Mesothelial cell of epicardium (in vitro differentiated cells): ENCODE measurements around the gene EEF1A2. TPM values are rescaled to one million over a fixed set of nuclear protein-coding genes. Genes with fewer than 3 reads are reported as not detected.

ENCODE experiments used
- DNase-seq, 2 experiments: peaks; one replicate each; pipeline ENCODE4 v3.0.0; 2021; ENCODE audit warnings: low spot score in 2 of 2; ENCODE audit not compliant: unreplicated experiment in 2 of 2
- H3K27ac Mint-ChIP-seq: 2 replicates; pipeline ENCODE4 v1.8.0; 2021; ENCODE audit warnings: mixed read lengths
- H3K27me3 Mint-ChIP-seq: 2 replicates; pipeline ENCODE4 v1.8.0; 2021; ENCODE audit warnings: low read depth, mixed read lengths
- H3K36me3 Mint-ChIP-seq: 2 replicates; pipeline ENCODE4 v1.8.0; 2021; ENCODE audit warnings: mixed read lengths
- H3K4me1 Mint-ChIP-seq: 2 replicates; pipeline ENCODE4 v1.8.0; 2021; ENCODE audit warnings: mixed read lengths
- H3K4me3 Mint-ChIP-seq: 2 replicates; pipeline ENCODE4 v1.8.0; 2021; ENCODE audit warnings: mild to moderate bottlenecking, moderate library complexity, mixed read lengths
- H3K9me3 Mint-ChIP-seq: 2 replicates; pipeline ENCODE4 v1.8.0; 2021; ENCODE audit warnings: mixed read lengths
- total RNA-seq: library from RNA; stranded (reverse); gene quantifications from 3 replicates; pipeline ENCODE4 v1.2.1, GENCODE V29; 2021
- TF ChIP-seq, protein P1 (sequence below): fragments of 200-600 bp; sonication (generic); IDR thresholded peaks from one replicate; pipeline ENCODE4 v1.5.0; 2021; ENCODE audit warnings: antibody characterized with exemption; ENCODE audit not compliant: unreplicated experiment

The EEF1A2 gene
- 14.4 to 15.6 TPM (median 14.6 TPM) in 3 replicates for total RNA-seq

DNA sequence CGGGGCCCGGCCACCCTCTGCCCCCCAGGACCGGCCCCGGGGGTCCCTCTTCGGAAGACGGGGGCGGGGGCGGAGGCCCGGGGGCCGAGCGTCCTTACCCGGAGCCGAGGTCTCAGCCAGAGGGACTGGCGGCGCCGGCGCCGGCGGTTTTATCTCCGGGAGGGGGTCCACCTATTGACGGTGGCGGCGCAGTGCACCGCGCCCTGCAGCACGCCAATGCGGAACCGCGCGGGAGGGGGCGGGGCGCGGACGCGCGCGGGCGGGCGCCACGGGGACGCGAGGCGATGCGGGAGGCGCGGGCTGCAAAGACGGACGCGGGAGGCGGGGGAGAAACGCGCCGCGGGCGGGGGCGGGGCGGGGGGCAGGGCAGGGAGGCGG, at the start of gene EEF1A2:
Gene EEF1A2 (minus strand): TSS at position 124 of the 378 bp plus-strand sequence. CDS start 1,320 bp downstream, outside the sequence.
- Mint-ChIP-seq H3K4me3 (peak within 1 kb of the TSS; percentile 43), H3K27me3 (peaks cover 51% of the 10 kb centered on the region), H3K4me1 (peaks cover 4% of the 10 kb centered on the region), H3K36me3 (no peaks in the 10 kb centered on the region), H3K27ac (no peak within 1 kb of the TSS), H3K9me3 (peaks cover under 1% of the 10 kb centered on the region)
- no peak for DNase-seq
- TF ChIP-seq, protein P1, sequence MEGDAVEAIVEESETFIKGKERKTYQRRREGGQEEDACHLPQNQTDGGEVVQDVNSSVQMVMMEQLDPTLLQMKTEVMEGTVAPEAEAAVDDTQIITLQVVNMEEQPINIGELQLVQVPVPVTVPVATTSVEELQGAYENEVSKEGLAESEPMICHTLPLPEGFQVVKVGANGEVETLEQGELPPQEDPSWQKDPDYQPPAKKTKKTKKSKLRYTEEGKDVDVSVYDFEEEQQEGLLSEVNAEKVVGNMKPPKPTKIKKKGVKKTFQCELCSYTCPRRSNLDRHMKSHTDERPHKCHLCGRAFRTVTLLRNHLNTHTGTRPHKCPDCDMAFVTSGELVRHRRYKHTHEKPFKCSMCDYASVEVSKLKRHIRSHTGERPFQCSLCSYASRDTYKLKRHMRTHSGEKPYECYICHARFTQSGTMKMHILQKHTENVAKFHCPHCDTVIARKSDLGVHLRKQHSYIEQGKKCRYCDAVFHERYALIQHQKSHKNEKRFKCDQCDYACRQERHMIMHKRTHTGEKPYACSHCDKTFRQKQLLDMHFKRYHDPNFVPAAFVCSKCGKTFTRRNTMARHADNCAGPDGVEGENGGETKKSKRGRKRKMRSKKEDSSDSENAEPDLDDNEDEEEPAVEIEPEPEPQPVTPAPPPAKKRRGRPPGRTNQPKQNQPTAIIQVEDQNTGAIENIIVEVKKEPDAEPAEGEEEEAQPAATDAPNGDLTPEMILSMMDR: no peak

DNA sequence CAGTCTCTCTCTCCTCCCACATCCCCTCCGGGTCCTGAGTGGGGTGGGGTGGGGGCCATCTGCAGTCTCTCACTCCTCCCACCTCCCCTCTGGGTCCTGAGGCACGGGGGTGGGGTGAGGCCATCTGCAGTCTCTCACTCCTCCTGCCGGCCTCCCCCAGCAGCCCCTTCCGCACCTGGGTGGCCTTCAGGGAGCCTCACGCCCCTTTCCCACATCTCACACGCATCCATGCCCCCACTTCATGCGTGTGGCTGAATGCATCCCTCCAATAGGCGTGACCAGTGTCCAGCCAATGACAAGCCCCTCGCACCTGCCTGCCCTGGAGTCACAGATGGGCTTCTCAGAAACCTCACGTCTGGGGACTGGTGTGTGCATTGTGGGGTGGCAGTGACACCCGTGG, 49.7 kb upstream of the EEF1A2 start:
- no peaks in the 10 kb centered on the region for H3K36me3 Mint-ChIP-seq
- no peak overlapping the region for H3K27ac Mint-ChIP-seq
- H3K9me3 Mint-ChIP-seq: no peaks in the 10 kb centered on the region
- TF ChIP-seq, protein P1: no peak
- no peak overlapping the region for H3K4me3 Mint-ChIP-seq
- H3K4me1 Mint-ChIP-seq: no peaks in the 10 kb centered on the region
- DNase-seq: no peak
- peaks cover 15% of the 10 kb centered on the region for H3K27me3 Mint-ChIP-seq

DNA sequence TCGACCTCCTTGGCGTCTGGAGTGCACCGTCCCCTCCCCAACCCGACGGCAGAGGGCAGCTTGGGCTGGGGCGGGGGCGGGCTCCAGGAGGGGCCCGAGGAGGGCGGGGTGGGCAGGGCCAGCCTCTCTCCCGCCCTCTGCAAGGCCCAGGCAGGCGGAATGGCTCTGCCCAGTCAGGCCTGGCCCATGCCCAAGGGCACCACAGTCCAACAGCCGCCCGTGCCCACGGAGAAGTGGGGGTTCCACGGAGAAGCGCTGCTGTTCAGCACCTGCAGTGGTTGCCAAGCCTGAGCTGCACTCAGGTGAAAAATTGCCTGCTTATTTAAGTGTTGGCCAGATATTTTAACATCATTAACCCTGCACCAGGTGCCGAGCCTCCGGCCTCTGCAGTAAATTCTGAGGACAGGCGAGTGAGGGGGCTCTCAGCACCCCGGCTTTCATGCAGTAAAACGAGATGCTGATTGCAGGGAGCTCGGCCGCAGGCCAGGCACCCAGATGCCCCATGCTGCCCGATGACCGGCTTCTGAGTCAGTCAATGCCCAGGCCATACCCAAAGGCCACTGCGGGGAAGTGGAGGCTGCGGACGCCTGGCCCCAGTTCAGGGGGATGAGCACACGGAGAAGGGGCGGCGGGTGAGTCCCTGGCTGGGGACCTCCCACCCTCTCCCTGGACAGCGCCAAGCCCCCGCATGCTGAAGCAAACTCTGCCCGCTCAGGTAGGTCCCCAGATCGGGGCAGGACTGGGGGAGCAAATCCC, 49.0 kb upstream of the EEF1A2 start, which contains the start of gene SRMS:
Gene SRMS (minus strand): TSS at position 25 of the 756 bp plus-strand sequence. CDS start 286 bp downstream, outside the sequence.
- no peak within 1 kb of the TSS for H3K4me3 Mint-ChIP-seq
- H3K27ac Mint-ChIP-seq: no peak within 1 kb of the TSS
- TF ChIP-seq, protein P1: no peak
- no peaks in the 10 kb centered on the region for H3K36me3 Mint-ChIP-seq
- DNase-seq: no peak
- H3K9me3 Mint-ChIP-seq: no peaks in the 10 kb centered on the region
- H3K27me3 Mint-ChIP-seq: peaks cover 15% of the 10 kb centered on the region
- no peaks in the 10 kb centered on the region for H3K4me1 Mint-ChIP-seq

DNA sequence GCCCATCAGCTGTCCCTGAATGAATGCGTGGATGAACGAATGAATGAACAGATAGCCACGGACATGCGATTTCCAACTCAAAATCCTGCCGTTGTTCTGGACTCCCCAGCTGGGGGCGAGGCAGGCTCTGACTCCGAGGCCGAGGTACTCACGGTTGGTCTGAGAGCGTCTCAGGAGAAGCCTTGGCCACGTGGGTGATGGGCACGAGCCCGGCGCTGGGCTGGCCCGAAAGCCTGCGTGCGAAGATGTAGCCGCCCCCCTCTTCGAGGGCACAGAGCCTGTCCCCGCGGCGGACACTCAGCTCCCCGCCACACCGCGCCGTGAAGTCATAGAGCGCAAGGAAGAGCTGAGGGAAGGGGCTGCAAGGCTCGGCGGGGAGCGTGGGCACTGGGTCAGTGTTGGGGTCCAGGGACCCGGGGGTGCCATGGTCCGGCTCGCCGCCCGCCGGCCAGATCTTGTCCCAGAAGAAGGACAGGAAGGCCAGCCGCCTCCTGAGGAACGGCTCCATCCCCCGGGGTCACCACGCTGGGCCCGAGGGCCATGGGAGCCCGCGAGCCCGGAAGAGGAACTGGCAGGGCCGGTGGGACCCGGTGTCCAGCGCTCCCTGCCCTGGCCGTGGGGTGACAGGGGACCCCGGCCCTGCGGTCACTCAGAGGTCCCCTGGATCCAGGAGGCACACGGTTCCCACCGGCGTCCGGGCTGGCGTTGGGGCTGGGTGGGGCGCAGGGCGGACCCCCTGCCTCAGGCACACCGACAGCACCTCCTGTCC, 48.3 kb upstream of the EEF1A2 start:
- Mint-ChIP-seq H3K27ac (no peak overlapping the region), H3K4me3 (no peak overlapping the region), H3K9me3 (no peaks in the 10 kb centered on the region), H3K36me3 (no peaks in the 10 kb centered on the region), H3K27me3 (peaks cover 15% of the 10 kb centered on the region), H3K4me1 (no peaks in the 10 kb centered on the region)
- TF ChIP-seq, protein P1: no peak
- no peak for DNase-seq

DNA sequence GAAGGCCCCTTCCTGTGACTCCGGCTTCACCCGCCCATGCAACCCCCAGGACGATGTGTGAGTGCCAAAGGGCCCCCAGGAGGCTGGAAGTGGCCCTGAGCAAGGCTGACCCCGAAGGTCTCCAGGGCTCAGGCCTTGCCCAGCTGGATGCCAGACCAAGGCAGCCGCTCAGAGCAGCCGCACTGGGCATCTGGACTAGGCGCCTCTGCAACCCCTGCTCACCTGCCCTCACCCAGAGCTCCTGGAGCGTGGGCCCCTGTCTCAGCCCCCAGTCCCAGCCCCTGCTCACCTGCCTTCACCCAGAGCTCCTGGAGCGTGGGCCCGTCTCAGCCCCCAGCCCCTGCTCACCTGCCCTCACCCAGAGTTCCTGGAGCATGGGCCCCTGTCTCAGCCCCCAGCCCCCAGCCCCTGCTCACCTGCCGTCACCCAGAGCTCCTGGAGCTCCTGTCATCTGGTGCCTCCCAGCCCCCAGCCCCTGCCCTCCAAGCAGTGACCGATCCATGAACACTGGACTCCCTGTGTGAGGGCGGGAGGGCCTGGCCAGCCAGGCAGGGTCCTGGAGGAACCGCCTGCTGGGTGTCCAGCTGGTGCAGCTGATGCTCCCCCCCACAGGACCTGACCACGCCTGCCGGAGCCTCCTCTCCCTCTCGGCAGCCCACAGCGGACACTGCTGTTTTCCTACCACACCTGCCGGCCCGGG, 47.5 kb upstream of the EEF1A2 start:
- Mint-ChIP-seq H3K4me1 (no peaks in the 10 kb centered on the region), H3K27me3 (peaks cover 15% of the 10 kb centered on the region), H3K4me3 (no peak overlapping the region), H3K9me3 (no peaks in the 10 kb centered on the region), H3K27ac (no peak overlapping the region), H3K36me3 (no peaks in the 10 kb centered on the region)
- TF ChIP-seq, protein P1: no peak
- no peak for DNase-seq
